HG02884 (cell line): Measurements from ENCODE around the gene RAB38.
A peak's percentile ranks its signal among the peaks of the same experiment; 100 is the strongest.

Source experiments
- ATAC-seq: cut with Tn5 transposase; IDR thresholded peaks from one replicate; pipeline ENCODE4 v1.9.1; 2021; ENCODE audit warnings: mild to moderate bottlenecking, moderate library complexity; ENCODE audit not compliant: unreplicated experiment

The RAB38 gene

GRCh38 chr11:88170673-88171072 lies 4.6 kb downstream of the RAB38 start:
- ATAC-seq: no peak

GRCh38 chr11:88169881-88170280 lies 5.4 kb downstream of the RAB38 start:
- ATAC-seq: no peak

GRCh38 chr11:88169471-88169870 lies 5.8 kb downstream of the RAB38 start:
- ATAC-seq: no peak

GRCh38 chr11:88167853-88168252 lies 7.4 kb downstream of the RAB38 start:
- ATAC-seq: no peak

GRCh38 chr11:88164806-88165585 lies 10.2 kb downstream of the RAB38 start:
- no peak for ATAC-seq

- ATAC-seq: no peak
These were observed 10.9 kb downstream of the RAB38 start for GRCh38 chr11:88164320-88164719.

GRCh38 chr11:88158081-88158480 lies 17.2 kb downstream of the RAB38 start:
- ATAC-seq: no peak

- no peak for ATAC-seq
These were observed 17.9 kb downstream of the RAB38 start for GRCh38 chr11:88157370-88157769.

- ATAC-seq: no peak
These were observed 22.9 kb downstream of the RAB38 start for GRCh38 chr11:88152381-88152780.

GRCh38 chr11:88151709-88152265 lies 23.5 kb downstream of the RAB38 start:
- ATAC-seq: no peak

GRCh38 chr11:88146106-88146505 lies 29.1 kb downstream of the RAB38 start:
- no peak for ATAC-seq

- ATAC-seq: no peak
These were observed 35.4 kb downstream of the RAB38 start for GRCh38 chr11:88139865-88140264.

- ATAC-seq: no peak
These were observed 43.3 kb downstream of the RAB38 start for GRCh38 chr11:88131764-88132470.

GRCh38 chr11:88122956-88123355 lies 52.3 kb downstream of the RAB38 start:
- no peak for ATAC-seq

GRCh38 chr11:88119561-88119960 lies 55.7 kb downstream of the RAB38 start:
- ATAC-seq: no peak

GRCh38 chr11:88117281-88117858 lies 57.9 kb downstream of the RAB38 start:
- peak; percentile 70 for ATAC-seq

GRCh38 chr11:88115828-88116755 lies 59.2 kb downstream of the RAB38 start:
- ATAC-seq: no peak

- no peak for ATAC-seq
These were observed 60.7 kb downstream of the RAB38 start for GRCh38 chr11:88114486-88115045.

- no peak for ATAC-seq
These were observed 68.6 kb downstream of the RAB38 start for GRCh38 chr11:88106666-88107065.

- ATAC-seq: no peak
These were observed 69.3 kb downstream of the RAB38 start for GRCh38 chr11:88105951-88106350.
